HCT116 (cell line): ENCODE data around the gene NDOR1.

Source experiments
- ATF3 ChIP-seq: IDR thresholded peaks from 2 replicates; pipeline ENCODE4 v1.6.1; 2012
- CEBPB ChIP-seq: IDR thresholded peaks from 2 replicates; pipeline ENCODE4 v1.6.1; 2012; ENCODE audit warnings: low read depth
- CTCF ChIP-seq, 3 experiments: fragments of 200-600 bp in 1 of 3; sonication (generic) in 1 of 3; IDR thresholded peaks in 2 of 3; conservative IDR thresholded peaks in 1 of 3; 2 replicates each; pipeline ENCODE4 v1.5.1; 2012 to 2017; ENCODE audit warnings: low read depth in 2 of 3, low read length in 2 of 3, antibody characterized with exemption in 1 of 3, borderline replicate concordance in 1 of 3, control low read depth in 1 of 3, mild to moderate bottlenecking in 1 of 3, mixed read lengths in 1 of 3, mixed run types in 1 of 3, moderate library complexity in 1 of 3; ENCODE audit not compliant: insufficient read depth in 1 of 3
- EZH2 ChIP-seq: fragments of 200-600 bp; sonication (generic); IDR thresholded peaks from 2 replicates; pipeline ENCODE4 v1.6.1; 2017; ENCODE audit warnings: antibody characterized with exemption, mixed run types
- EZH2phosphoT487 ChIP-seq: fragments of 200-600 bp; IDR thresholded peaks from 2 replicates; pipeline ENCODE4 v1.6.1; 2018; ENCODE audit warnings: antibody characterized with exemption, borderline replicate concordance
- JUND ChIP-seq: IDR thresholded peaks from 2 replicates; pipeline ENCODE4 v1.6.1; 2012
- POLR2A ChIP-seq: IDR thresholded peaks from 2 replicates; pipeline ENCODE4 v1.7.0; 2011; ENCODE audit warnings: borderline replicate concordance; ENCODE audit not compliant: insufficient read depth, insufficient read length; ENCODE audit errors: extremely low read depth
- POLR2AphosphoS5 ChIP-seq: IDR thresholded peaks from 2 replicates; pipeline ENCODE4 v1.6.1; 2011; ENCODE audit warnings: mild to moderate bottlenecking, low read depth, low read length, moderate library complexity
- RAD21 ChIP-seq: IDR thresholded peaks from 2 replicates; pipeline ENCODE4 v1.6.1; 2012; ENCODE audit warnings: low read depth, mild to moderate bottlenecking
- REST ChIP-seq: IDR thresholded peaks from 2 replicates; pipeline ENCODE4 v1.6.1; 2012; ENCODE audit warnings: low read depth
- TCF7L2 ChIP-seq: IDR thresholded peaks from 2 replicates; pipeline ENCODE4 v1.7.0; 2011; ENCODE audit warnings: borderline replicate concordance, inconsistent platforms; ENCODE audit not compliant: insufficient read depth, insufficient read length; ENCODE audit errors: extremely low read depth
- YY1 ChIP-seq: IDR thresholded peaks from 2 replicates; pipeline ENCODE4 v1.6.1; 2011; ENCODE audit warnings: low read length, low read depth, moderate library complexity, mild to moderate bottlenecking; ENCODE audit not compliant: insufficient replicate concordance; ENCODE audit errors: extremely low read depth
- ZBTB33 ChIP-seq: IDR thresholded peaks from 2 replicates; pipeline ENCODE4 v1.6.1; 2011; ENCODE audit warnings: mild to moderate bottlenecking, low read length, moderate library complexity; ENCODE audit not compliant: insufficient replicate concordance; ENCODE audit errors: extremely low read depth
- ZNF274 ChIP-seq: fragments of 200-500 bp; sonication (Bioruptor generic); IDR thresholded peaks from 2 replicates; pipeline ENCODE4 v1.6.1; 2014; ENCODE audit warnings: mild to moderate bottlenecking, low read depth, low read length, inconsistent platforms

- no peak for TF ChIP-seq EZH2phosphoT487
- TF ChIP-seq CTCF (IDR thresholded peaks at IDR 0.05 in 2 of 3, conservative IDR thresholded peaks at IDR 0.05 in 1 of 3; ENCODE audit: borderline replicate concordance in 1 of 3, insufficient read depth in 1 of 3, low read depth in 2 of 3, low read length in 2 of 3): no peak
- no peak for TF ChIP-seq POLR2A
- TF ChIP-seq POLR2AphosphoS5: no peak
- TF ChIP-seq RAD21: no peak
- TF ChIP-seq ATF3: no peak
- TF ChIP-seq TCF7L2: no peak
- no peak for TF ChIP-seq JUND
- TF ChIP-seq ZNF274: no peak
- no peak for TF ChIP-seq YY1
- no peak for TF ChIP-seq ZBTB33
- no peak for TF ChIP-seq REST
- no peak for TF ChIP-seq CEBPB
- no peak for TF ChIP-seq EZH2
Observed at GRCh38 chr9:137195525-137196220, 9.8 kb upstream of the NDOR1 start.
